Activated B cell treated with CpG ODN at 0.5 μM for 24 hours (primary cell): ENCODE measurements around the gene USP4. TPM values are rescaled to one million over a fixed set of nuclear protein-coding genes. Genes with fewer than 3 reads are reported as not detected.

Source experiments
- ATAC-seq: fragments of 200-7000 bp; cut with Tn5 transposase; one replicate; pipeline ENCODE4 v1.10.0; 2021; ENCODE audit warnings: low read depth, mild to moderate bottlenecking, moderate library complexity
- CTCF ChIA-PET: fragments of 350-600 bp; sonication (Branson Sonifier 250); formaldehyde crosslinking; loops from one replicate; lab custom pipeline; 2021; ENCODE audit warnings: antibody characterized with exemption; lab: Charles Lee
- POLR2A ChIA-PET: fragments of 350-600 bp; sonication (Branson Sonifier 250); formaldehyde crosslinking; loops from one replicate; lab custom pipeline; 2021; ENCODE audit warnings: antibody characterized with exemption; lab: Charles Lee
- DNase-seq: peaks from one replicate; pipeline ENCODE4 v3.0.0; 2022
- H3K27ac Mint-ChIP-seq: one replicate; pipeline ENCODE4 v1.8.0; 2020; ENCODE audit warnings: mixed read lengths
- H3K27me3 Mint-ChIP-seq: one replicate; pipeline ENCODE4 v1.8.0; 2021; ENCODE audit warnings: mixed read lengths
- H3K36me3 Mint-ChIP-seq: one replicate; pipeline ENCODE4 v1.8.0; 2021; ENCODE audit warnings: low read depth, mixed read lengths
- H3K4me1 Mint-ChIP-seq: one replicate; pipeline ENCODE4 v1.8.0; 2021; ENCODE audit warnings: mixed read lengths
- H3K4me3 Mint-ChIP-seq: one replicate; pipeline ENCODE4 v1.8.0; 2020; ENCODE audit warnings: mild to moderate bottlenecking, mixed read lengths
- H3K9me3 Mint-ChIP-seq: one replicate; pipeline ENCODE4 v1.8.0; 2020; ENCODE audit warnings: mixed read lengths
- CTCF ChIP-seq: fragments of 200-600 bp; IDR thresholded peaks from one replicate; pipeline ENCODE4 v1.8.0; 2022; ENCODE audit warnings: antibody characterized with exemption, mild to moderate bottlenecking
- intact Hi-C: fragments of 100-400 bp; cut with micrococcal nuclease; formaldehyde crosslinking; loops from one replicate; pipeline ENCODE4 v1.15.1; 2024
- total RNA-seq: library from RNA; stranded (reverse); gene quantifications from 2 replicates; pipeline ENCODE4 v1.2.3, GENCODE V29; 2022

Gene USP4
- total RNA-seq, 1 donor from 2014 or later, result 115 TPM

- intact Hi-C loops, result no loop called here
- ChIA-PET CTCF (no interaction called here), POLR2A (no interaction called here)
- H3K27ac Mint-ChIP-seq, result no peak overlapping the region
- H3K4me1 Mint-ChIP-seq, result no peaks in the 10 kb centered on the region
- DNase-seq (no peak), ATAC-seq (no peak)
- H3K27me3 Mint-ChIP-seq, result no peaks in the 10 kb centered on the region
- no peak overlapping the region for H3K4me3 Mint-ChIP-seq
- no peak for TF ChIP-seq CTCF
- H3K36me3 Mint-ChIP-seq, result no peaks in the 10 kb centered on the region
- no peaks in the 10 kb centered on the region for H3K9me3 Mint-ChIP-seq
These were observed 76.5 kb downstream of the USP4 start for GRCh38 chr3:49263159-49263889.

- H3K9me3 Mint-ChIP-seq, result no peaks in the 10 kb centered on the region
- DNase-seq (no peak), ATAC-seq (no peak)
- no peak for TF ChIP-seq CTCF
- H3K27me3 Mint-ChIP-seq, result no peaks in the 10 kb centered on the region
- intact Hi-C loops, result no loop called here
- H3K36me3 Mint-ChIP-seq, result no peaks in the 10 kb centered on the region
- ChIA-PET POLR2A (no interaction called here), CTCF (no interaction called here)
- no peak overlapping the region for H3K27ac Mint-ChIP-seq
- H3K4me3 Mint-ChIP-seq, result no peak overlapping the region
- H3K4me1 Mint-ChIP-seq, result no peaks in the 10 kb centered on the region
These were observed 79.0 kb downstream of the USP4 start for GRCh38 chr3:49260806-49261324.

GRCh38 chr3:49257187-49257586 lies 82.7 kb downstream of the USP4 start:
- DNase-seq, result no peak
- no peak for ATAC-seq
- POLR2A ChIA-PET, result no interaction called here
- H3K27me3 Mint-ChIP-seq, result no peaks in the 10 kb centered on the region
- CTCF ChIA-PET, result no interaction called here
- no peaks in the 10 kb centered on the region for H3K36me3 Mint-ChIP-seq
- no peak for TF ChIP-seq CTCF
- H3K9me3 Mint-ChIP-seq, result no peaks in the 10 kb centered on the region
- H3K27ac Mint-ChIP-seq, result no peak overlapping the region
- no peak overlapping the region for H3K4me3 Mint-ChIP-seq
- no peaks in the 10 kb centered on the region for H3K4me1 Mint-ChIP-seq
- intact Hi-C loops, result no loop called here

DNA sequence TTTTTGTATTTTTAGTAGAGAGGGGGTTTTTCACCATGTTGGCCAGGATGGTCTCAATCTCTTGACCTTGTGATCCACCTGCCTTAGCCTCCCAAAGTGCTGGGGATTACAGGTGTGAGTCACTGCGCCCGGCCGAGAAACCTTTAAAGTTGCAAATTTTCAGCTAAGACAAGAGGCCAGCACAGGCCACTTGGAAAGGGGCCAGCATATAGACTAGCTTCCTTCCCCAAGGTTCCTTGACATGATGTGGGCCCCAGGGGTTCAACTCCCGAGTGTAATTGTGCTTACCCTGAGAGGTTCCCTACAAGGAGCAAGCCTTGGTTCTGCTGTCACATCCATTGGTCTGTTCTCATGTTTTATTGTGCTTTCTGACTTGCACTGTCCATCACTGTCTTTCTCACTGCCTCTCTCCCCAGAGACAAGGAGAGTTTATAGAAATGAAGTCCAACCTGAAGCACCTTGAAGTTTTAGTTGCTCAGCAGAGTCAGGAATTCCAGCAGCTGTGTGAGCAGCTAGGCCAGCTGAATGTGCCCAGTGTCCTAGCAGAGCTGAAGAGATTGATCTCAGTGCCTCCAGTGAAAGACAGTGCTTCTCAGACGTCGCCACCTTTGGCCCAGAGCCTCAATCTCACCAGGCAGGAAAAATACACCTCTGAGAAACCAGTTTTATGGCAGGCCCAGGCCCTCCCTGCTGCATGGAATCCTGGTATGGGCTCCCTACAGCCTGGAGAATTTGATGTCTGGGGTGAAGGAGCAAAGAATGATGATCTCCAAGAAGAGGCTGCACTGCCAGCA lies 83.9 kb downstream of the USP4 start:
- H3K36me3 Mint-ChIP-seq, result no peaks in the 10 kb centered on the region
- ChIA-PET CTCF (no interaction called here), POLR2A (interaction anchor here (0.7 kb wide), 1 partner anchor 29 kb away, joined by 5 read pairs; no protein-coding TSS in a partner anchor)
- no peak for TF ChIP-seq CTCF
- no peak overlapping the region for H3K27ac Mint-ChIP-seq
- H3K4me3 Mint-ChIP-seq, result no peak overlapping the region
- no peak for DNase-seq
- H3K27me3 Mint-ChIP-seq, result no peaks in the 10 kb centered on the region
- H3K9me3 Mint-ChIP-seq, result no peaks in the 10 kb centered on the region
- H3K4me1 Mint-ChIP-seq, result no peaks in the 10 kb centered on the region
- intact Hi-C loops, result no loop called here
- no peak for ATAC-seq

- Mint-ChIP-seq H3K4me1 (no peaks in the 10 kb centered on the region), H3K36me3 (no peaks in the 10 kb centered on the region), H3K4me3 (no peak overlapping the region), H3K9me3 (no peaks in the 10 kb centered on the region), H3K27ac (no peak overlapping the region), H3K27me3 (no peaks in the 10 kb centered on the region)
- DNase-seq, result no peak
- ChIA-PET CTCF (no interaction called here), POLR2A (interaction anchor here (0.7 kb wide), 1 partner anchor 30 kb away, joined by 5 read pairs; no protein-coding TSS in a partner anchor)
- TF ChIP-seq CTCF, result no peak
- ATAC-seq, result no peak
- intact Hi-C loops, result no loop called here
These were observed 84.7 kb downstream of the USP4 start for GRCh38 chr3:49255112-49255511.
